TTC549 (cell line): ENCODE data around the gene ASIC3.

Experiments
- FAIRE-seq: peaks from 2 replicates; lab custom pipeline; 2012; peaks lifted over from hg19 to GRCh38; lab: Jason Lieb, UNC

The ASIC3 gene

DNA sequence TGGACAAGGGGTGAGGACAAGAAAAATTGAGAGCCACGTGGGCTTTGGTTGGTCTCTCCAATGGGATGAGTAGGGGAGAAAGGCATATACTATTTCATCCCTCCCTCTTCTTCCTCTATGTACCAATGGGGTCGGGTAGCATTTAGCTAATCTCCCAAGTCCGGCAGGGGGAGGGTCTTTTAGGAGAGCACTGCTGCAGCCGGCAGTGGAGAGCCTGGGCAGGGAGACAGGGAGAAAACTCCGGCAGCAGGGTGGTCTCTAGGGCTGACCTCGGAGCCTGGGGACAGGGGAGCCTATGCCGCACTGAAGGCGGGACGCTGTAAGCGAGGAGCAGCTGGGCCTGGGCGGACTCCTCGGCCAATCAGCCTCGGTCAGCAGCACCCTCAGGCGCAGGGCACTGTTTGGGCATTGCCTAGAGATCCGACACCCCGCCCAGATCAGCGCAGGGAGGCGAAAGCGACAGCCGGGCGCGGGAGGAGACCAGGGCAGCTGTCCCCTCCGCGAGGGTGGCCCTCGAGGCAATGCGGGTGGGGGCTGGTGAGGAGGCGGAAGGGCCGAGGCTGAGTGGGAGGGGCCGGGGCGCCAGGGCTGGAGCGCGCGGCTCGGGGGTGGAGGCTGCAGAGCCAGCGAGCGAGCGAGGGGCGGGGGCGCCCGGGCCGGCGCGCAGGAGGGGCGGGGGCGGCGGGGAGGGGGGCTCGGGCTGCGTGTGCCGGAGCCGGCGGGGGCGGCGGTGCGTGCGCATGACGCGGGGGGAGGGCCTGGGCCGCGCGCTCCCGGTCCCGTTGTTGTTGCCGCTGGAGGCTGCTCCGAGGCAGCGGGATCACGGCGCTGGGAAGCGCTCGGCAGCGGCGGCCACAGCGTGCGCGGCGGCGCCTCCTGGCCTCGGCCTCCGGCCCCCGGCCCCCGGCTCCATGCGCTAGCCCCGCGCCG, 37.6 kb downstream of the ASIC3 start, which contains the start of gene AGAP3:
Gene AGAP3 (plus strand): TSS at position 785 of the 930 bp plus-strand sequence. CDS start 267 bp downstream, outside the sequence.
- FAIRE-seq, result peak; percentile 66

DNA sequence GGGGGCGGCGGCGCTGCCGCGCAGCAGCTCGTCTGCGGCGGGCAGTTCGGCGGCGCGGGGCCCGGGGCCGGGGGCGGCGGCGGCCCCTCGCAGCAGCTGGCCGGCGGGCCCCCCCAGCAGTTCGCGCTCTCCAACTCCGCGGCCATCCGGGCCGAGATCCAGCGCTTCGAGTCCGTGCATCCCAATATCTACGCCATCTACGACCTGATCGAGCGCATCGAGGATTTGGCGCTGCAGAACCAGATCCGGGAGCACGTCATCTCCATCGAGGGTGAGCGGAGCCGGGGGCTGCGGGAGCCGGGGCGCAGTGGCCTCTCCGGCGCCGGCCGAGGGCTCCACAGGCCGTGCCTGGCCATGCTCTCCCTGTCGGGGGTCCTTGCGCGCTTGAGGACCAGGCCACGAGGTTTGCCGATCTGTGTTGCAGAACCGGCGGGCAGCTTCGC, 38.5 kb downstream of the ASIC3 start:
- FAIRE-seq, result no peak

DNA sequence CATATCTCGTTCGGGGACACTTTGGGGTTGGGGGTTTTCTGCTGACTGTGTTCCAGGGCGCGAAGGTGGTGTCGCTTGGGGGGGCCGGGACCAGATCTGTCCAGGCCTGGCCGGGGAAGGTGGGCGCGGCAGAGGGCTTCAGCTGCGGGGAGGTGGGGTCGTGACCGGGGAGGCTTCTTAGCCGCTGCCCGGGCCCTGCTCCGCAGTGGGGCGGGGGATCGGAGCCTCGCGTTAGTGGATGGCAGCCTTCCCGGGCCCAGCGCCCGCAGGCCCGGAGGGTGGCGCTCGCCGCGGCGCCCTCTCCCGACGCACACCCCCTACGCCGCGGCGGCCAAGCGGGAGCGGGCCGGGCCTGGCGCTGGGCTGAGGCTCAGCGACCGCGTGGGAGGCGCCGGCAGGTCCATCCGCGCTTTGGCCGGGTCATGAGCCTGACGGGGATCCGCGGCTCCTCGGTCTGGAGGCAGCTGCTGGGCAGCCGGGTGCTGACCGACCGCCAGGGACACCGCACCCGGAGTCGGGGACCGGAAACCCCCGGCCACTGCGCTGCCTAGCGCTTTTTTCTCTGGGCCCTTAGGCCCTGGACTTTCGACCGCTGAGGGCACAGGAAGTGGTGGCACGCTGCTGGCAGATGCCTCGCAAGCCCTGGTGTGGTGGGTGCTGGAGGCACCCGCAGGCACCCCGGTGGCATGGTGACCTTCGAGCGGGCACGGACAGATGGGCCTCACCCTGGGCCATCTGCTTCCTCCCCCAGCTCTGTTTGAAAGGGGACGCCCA, 39.1 kb downstream of the ASIC3 start:
- no peak for FAIRE-seq

DNA sequence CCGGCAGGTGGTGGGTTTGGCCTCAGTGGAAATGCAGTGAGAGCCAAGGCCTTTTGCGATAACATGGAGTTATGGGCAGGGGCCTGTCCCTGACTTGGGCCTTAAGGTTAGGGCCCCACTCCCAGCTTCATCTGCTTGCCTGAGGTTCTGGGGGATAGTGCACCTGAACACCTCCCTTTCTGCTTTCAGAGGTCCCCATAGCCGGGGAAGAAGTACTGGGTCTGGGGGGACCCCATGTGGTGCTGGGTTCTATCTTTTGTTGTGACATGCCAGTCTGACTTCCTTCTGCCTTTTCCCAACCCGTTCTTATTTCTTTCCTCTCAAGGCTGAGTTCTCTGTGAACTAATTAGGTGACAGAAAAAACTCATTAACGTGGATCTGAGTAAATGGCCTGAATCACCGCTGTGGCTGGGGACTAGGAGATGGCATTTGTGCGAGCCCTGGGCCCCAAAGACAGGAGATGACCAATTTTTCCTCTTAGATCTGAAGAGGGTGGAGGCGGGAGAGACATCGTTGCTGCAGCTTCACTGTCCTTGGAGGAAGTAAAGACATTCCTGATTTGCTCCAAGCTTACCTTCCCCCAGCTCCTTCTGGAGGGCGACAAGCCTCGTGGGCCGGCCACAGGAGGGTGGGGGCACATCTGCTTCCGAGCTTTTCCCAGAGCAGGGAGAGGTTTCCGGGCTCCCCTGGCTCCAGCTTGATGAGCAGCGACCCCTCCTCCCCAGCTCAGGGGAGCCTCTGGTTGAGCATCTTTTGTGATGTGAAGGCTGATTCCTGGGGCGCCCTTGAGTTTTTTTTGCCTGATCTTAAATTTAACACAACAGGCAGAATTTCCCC, 39.9 kb downstream of the ASIC3 start:
- no peak for FAIRE-seq

DNA sequence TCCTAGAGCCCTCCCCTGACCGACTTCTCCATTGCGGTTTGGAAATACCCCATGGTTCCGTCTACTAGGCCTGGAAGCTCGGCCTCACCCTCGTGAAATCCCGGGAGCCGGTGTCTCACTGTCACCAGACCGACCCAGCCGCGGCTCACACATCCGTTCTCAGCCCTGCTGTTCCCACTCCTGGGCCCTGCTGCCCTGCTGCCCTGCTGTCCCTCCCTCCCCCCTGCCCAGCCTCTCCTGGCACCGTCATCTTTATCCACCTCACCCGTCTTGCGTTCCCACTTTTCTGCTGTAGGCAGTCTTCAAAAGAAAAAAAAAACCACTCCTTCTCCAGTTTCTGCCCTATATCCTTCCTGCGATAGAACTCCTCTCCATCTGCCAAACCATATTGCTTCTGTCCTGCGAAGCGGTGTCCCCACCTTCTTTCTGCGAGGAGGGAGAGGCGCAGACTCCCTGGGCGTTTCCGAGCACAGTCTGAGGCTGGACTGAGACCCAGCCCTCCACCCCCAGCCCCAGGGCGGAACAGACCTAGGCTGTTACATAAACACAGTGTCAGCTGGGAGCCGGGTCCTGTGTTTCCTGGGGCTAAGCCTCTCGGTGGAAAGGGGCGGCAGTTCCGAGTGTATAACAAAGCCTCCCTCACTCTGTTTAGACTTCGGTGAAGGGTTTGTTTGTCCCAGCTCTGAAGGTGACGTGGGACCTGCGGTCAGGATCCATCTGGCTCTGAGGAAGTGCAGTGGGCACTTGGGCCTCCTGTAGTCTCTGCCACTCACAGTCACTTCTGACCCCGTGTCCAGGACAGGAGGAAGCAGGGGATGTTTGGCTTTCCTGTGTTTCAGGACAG, 40.7 kb downstream of the ASIC3 start:
- no peak for FAIRE-seq

DNA sequence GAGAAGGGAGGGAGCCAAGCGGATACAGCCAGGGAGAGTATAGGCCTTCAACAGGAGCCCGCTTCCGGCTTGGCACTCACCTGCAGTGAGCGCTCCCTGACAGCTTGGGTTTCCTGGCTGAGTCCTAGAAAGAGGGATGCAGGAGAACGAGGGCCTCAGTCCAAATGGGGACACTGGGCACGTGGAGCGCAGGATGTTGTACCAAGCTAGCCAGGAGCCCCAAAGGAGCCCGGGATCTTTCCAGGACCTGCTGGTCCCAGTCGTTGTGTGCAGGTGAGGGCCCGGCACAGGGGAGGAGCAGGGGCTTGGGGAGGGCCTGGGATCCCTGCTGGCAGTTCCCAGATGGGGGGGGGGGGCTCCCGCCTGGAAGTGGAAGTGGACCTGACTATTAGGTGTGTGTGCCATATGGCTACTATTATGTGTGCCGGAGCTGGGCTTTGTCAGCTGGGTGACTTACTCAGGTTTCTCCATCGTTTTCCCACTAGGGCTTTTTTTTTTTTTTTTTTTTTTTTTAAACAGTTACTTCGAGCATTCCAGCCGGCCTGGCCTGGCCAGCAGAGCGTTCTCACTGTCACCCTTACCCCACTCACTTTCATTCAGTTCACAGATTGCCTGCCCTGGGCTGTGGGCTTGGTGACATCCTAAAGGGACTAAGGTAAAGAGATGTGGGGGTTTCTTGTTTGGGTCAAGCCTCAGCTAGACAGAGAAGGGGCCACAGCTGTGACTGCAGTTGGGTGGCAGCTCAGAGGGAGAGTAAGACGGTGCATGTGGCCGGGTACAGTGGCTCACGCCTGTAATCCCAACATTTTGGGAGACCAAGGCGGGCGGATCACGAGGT, 41.8 kb downstream of the ASIC3 start:
- FAIRE-seq, result no peak

DNA sequence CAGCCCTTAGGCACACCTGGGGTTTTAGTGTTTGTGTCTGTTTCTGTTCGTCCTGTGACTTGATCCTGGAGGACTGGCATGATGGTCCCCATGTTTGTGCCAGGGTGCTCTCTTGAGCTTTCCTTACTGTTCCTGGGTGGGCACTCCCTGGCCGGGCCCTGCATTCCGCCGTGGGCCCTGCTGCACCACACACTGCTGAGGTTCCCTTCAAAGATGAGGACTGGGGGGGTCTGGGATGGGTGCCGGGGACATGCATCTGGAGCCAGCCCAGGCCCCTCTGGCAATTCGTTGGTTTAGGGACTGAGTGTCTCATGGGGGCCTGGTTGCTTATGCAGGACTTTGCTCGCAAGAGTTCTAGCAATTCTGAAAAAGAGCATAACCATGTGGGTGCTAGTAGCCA, 42.7 kb downstream of the ASIC3 start:
- FAIRE-seq, result no peak

DNA sequence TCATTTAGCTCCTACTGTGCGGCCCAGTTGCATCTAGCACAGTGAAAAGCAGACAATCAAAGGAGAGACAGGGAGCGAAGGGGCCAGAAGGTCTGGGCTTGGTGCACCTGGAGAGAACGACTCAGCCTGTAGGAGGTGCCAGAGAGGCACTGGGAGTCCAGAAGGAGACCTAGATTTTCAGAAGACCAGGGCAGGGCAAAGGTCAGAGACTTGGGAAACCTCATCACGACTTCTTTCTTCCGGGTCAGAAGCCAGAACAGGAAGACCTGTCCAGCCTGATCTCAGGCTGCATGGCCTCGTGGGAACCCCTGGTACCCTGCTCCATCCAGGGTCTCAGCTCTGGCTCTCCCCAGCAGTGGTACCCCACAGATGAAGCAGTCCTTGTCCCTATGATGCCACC, 43.1 kb downstream of the ASIC3 start:
- no peak for FAIRE-seq

DNA sequence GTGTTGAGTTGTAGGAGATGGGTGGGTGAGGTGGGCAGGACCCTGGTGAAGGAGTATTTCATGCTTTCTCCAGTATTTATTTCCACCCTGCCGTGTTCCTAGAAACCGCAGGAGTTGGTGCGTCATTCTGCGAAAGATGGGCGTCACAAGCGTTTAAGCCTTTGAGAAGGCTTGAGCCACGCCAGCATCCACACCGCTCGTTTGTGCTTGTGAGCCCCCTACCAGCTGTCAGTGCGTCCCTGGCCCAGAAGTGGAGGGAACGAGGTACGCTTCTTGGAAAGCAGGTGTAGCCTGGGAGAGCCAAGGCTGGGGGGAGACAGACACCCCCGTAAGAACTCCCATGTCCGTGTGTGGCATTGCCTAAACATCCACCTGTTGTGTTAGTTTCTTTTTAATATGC, 43.7 kb downstream of the ASIC3 start:
- FAIRE-seq, result no peak

DNA sequence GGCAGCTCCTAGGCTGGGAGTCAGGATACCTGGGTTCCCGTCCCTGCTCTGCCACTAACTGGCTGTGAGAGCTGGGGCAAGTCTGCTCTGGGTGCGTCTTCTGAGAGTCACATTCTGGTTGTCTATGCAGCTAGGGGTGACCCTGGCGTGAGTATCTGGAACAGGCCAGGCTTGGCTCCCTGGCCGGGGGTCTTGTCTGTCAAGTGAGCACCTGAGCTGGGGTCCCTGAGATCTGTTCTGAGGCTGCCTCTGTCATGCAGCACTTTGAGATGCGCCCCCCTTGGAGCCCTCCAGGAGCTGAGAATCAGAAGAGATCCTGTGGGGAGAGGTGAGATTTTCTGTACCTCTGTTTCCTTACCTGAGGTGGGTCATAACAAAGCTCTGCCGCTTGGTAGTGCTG, 45.4 kb downstream of the ASIC3 start:
- FAIRE-seq, result no peak

DNA sequence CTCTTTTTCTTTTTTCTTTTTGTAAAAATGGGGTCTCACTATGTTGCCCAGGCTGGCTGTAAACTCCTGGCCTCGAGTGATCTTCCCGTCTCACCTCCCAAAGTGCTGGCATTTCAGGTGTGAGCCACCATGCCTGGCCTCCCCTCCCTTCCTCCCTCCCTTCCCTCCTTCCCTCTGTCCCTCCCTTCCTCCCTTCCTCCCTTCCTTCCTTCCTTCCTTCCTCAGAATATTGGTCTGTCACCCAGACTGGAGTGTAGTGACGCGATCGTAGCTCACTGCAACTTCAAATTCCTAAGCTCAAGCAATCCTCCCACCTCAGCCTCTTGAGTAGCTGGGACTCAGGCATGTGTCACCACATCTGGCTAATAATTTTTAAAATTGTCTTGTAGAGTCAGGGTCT, 46.3 kb downstream of the ASIC3 start:
- FAIRE-seq, result no peak

DNA sequence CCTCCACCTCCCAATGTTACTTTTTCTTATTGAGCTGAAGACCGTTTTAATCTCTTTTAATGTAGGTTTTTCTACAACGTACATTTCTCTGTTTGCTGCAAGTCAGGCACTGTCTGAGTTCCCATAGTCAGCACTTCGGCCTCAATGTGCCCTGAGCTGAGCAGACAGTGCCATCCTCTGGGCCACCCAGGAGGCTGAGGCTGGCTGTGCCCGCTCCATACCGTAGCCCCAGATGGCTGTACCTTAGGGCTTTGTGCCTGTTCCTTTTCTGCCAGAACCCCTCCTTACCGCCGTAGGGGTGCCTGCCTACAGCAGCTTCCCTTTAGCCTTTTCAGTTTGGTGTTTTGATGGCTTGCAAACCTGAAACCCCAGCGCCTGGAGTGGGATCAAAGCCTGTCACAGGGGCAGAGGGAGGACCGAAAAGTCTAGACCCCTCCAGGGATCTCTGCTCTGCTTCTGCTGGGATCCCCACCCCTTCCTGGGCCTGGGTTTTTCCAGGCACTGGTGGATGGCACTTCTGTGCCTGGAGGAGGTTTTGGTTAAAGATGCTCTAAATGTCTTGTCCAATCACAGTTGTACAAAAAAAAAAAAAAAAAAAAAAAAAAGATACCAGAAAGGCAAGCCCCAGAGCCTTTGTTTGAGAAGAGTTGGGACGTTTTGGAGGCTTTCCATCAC, 46.9 kb downstream of the ASIC3 start:
- FAIRE-seq, result no peak

DNA sequence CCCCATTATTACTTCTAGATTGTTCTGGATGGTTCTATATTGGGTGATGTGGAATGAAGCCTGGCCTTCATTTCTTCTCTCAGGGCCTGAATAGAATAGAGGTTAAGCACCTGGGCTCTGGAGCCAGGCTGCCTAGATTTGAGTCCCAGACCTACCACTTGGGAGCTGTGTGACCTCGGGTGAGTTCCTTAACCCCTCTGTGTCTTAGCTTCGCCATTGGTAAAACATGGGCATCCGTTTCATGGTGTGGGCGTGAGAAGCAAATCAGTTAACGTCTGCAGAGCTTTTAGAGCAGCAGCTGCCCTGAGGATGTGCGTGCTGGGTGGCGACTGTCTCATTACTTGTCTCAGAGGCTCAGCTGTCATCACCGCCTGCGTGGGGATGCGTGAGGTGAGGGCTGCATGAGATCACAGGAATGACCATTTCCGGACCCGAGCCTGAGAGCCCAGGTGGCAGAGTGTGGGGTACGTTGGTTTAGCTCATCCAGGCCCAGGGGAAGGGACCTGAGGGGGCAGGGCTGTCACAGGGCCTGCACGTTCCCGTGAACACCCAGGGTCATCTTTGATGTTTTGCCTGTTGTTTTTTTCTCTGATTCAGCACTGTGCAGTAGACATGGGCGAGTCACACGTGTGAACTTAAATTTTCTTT, 47.6 kb downstream of the ASIC3 start:
- no peak for FAIRE-seq

DNA sequence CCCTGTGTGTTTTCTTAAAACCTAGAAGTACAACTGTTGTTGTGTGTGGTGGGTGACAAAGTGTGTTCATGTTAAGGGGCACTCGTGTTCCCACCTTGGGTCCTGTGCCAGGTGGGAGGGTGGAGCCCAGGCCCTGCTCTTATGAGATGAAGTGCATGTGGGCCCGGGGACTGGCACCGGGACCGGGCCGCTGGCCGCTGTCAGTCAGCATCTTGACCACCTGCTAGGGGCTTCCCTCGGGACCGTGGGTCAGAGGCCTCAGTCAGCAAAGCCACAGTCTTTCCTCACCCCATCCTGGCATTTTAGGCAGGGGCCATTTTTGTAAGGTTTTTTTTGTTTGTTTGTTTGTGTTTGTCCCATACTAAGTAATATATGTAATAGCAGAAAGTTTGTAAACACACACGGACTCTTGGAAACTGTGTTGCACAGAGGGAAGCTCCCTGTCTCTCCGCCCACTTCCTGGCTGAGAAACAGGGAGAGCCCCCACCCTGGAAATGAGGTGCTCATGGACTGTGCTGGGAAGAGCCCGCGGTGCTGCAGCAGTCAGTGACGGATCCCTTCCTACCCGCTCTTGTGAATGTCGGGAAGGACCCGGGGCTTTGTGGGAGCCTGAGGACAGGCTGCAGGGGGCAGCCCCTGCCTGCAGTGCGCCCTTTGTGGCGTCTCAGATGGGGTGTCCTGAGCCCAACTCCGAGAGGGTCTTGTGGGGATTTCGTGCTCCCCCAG, 51.3 kb downstream of the ASIC3 start:
- FAIRE-seq, result no peak

DNA sequence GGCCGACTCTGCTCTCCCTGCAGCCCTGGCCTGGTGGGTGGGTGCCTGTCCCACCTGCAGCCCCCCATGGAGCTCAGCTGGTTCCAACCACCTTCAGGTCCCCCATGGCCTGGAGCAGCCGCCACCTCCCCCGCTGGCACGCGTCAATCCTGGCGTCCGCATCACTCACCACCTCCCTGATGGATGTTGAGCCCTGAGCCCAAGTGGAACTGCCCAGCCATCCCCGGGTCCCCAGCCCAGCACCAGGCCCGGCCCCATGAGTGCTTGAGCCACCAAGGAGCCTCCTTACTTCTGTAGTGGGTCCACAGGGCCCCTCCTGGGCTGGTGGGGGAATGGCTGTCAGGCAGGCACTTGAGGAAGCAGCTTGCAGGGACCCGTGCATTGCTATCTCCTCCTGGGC, 52.6 kb downstream of the ASIC3 start:
- FAIRE-seq, result no peak

DNA sequence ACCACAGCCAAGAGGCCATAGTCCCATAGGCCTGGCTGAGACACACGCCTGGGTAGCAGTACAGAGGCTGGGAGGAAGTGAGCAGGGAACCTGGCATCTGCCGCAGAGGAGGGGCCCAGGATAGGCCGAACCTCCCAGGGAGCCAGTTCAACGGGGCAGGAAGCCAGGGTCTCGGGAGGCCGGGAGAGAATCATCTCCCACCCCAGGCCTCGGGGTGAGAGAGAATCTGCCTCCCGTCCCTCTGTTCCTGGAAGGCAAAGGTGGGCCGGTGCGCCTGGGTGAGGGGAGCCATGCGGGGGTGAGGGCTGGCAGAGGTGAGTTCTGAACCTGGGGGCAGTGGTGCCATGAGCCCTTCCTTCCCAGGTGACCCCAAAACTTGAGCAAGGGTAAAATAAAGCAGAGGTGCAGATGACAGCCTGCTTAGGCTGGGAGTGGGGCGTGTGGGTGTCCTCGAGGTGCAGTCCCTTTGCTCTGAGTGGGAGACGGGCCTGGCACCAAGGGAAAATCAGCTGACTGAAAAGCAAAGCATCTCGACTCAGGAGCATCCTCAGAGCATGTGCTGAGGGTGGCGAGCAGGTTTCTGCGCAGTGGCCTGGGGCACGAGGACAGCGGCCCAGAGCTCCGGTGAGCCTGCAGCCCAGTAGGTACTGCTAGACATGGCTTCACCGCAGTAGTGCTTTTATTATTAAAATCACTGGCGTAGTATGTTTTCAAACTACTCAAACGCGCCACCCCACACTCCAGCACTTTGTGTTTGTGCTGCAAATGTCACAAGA, 53.5 kb downstream of the ASIC3 start:
- FAIRE-seq, result no peak
